HUDEP-2 (cell line): ENCODE results near the gene CENPB.

Source experiments
- DNase-seq, 76 experiments: peaks; one replicate each; lab custom pipeline; 2025; ENCODE audit not compliant: unreplicated experiment in 76 of 76; lab: John Stamatoyannopoulos, UW

The CENPB gene

DNA sequence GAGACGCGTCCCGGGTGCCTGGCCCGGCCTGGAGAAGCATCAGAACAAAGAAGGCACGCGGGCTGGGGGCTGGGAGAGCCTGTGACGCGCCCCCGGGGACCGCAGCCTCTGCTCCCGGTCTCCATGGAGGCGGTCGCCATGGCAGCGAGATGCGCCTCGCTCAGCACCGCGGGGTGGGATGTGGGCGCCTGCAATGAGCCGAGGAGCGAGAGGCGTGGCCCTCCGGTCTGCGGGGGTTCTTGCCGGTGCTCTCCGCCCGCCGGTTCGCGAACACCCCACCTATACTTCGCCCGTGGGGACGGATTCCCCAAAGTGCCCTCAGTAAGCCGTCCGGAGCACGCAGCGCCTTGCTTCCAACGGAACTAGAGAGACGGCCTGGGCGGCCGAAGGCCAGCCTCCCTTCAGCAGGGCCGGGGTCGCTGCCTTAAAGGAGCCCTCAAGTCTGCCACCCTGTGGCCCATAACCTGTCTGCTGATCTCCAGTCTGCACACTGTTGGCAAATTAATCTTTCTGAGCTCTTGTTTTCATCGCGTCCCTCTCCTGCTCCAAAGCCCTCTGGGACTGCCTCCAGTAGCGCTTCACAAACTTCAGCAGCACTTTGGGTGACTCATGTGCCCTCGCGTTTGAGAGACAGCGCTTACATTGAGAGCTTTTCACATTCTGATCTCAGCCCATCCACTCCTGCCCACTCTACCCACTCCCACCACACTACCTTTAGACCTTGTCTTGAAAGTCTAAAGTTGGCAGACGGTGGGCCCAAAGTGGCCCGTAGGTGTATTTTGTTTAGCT is 18.0 kb downstream of the CENPB start:
- DNase-seq: peak in 66 of 76 experiments; percentile 8 to 75 (median 50)

DNA sequence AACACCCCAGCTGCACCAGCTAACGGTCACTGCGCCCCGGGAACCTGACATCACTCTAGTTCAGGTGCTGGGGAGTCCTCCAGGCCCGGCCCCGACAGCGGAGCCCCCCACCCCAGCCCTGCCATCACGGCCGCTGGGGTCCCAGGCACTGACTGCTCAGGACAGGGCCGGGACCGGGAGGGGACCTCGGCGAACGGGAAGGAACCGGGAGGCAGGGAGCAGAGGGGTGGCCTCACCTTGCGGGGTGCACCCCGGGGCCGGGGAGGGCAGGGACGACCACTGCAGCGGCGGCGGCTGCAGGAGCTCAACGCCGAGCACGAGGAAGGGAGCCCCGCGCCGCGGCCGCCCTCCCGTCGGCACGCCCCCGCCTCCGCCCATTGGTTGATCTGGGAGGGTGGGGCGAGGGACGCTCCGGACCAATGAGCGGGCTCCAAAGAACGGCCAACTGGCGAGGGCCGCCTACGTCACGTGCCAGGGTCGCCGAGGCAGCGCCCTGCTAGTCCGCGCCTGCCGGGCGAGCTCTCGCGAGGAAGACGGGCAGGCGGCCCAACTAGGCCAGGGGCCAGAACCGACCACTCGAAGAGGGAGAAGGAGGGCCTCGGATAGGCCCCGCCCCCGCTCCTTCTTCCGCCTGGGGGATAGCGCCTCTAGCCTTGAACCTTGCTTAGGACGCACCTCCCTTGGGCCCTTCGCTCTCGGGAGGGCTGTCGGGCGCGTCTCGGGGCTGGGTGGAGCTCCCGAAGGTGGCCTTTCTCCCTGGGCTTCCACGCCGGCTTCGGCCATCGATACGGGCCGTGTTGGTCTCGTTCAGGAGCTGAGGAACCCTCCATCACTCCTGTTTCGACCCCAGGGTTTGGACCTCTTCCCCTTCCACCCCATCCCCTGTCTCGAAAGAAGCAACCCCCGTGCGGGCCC is 18.9 kb downstream of the CENPB start, which contains the start of gene ADISSP:
Gene ADISSP, minus strand, starts transcription at position 327 of the 915 bp plus-strand sequence. CDS start 7,653 bp downstream, outside the sequence.
- peak; percentile 13 to 100 (median 98) for DNase-seq

DNA sequence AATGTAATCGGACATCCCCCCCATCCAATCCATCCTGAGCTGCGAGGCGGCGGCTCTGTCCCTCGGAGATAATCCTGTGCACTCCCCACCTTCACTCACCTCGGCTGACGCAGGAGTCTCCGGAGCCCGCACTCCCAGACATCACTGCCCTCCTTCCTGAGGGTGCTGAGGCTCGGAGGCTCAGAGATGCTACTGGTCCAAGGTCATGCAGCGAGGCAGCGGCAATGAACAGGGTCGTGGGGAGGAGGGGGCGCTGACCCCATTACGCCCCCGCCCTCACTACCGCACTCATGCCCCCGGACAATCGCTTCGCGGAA is 19.5 kb downstream of the CENPB start:
- peak in 40 of 76 experiments; percentile 16 to 62 (median 34) for DNase-seq

GRCh38 chr20:3766422-3767109 is 20.0 kb downstream of the CENPB start:
- DNase-seq: peak in 2 of 76 experiments; percentile 16 to 19

- no peak for DNase-seq
These were observed 21.2 kb downstream of the CENPB start for GRCh38 chr20:3765171-3765882.

DNA sequence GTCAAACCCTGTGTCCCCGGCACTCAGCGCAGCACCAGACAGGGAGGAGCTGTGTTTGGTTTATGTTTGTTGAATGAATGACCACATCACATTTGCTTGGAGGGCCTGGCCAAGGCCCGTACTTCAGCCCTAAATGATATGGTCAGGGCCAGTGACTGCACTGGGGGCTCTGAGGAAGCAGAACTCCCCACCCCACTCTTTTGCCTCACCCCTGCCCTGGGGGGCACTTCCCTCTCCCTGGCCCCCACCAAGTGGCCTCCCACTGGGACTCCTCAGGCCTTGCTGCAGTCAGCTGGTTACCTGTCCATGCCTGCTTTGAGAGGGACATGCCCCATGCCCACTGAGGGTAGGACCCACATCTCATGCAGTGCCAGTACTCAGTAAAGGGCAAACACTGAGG is 21.9 kb downstream of the CENPB start:
- DNase-seq: no peak

DNA sequence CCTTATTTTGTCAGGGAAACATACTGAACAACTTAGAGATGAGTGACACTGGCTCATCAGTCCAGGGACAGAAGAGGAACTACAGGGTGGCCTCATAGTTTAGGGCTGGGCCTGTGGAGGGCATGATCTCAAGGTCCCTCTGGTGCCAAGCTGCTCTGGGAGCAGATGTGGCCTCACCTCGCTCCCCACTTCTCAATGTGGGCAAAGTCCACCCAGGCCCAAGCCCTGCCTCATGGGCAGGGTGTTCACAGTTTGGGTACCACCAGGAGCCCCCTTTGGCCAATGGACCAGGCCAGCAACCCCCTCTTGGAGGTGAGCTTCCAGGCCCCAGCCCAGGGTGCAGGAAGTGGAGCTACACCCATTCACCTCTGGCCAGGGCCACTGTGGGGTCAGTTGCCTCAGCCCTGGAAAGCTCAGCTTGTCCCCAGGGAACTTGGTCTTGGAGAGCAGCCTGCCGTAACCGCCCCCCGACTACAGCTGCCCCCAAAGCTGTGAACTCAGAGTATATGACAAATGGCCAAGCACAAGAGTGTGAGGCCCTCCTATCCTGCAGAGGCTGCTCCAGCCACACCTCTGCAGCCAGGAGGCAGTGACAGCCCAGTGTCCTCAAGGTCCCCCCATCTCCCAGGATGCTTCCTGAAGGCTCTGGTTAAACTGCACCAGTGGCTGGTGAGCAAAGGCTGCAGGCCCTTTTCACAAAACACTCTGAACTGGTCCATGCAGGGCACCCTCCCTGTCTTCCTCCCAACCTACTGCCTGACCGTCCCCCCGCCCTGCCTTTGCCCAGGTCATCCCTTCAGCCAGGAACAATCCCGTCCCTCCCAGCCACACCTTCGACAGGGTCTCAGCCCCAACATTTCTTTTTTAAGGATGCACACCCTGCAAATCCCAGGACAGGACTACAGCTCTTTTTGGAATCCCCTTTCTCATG is 22.6 kb downstream of the CENPB start:
- no peak for DNase-seq

GRCh38 chr20:3760655-3761348 is 25.7 kb downstream of the CENPB start:
- DNase-seq: no peak

DNA sequence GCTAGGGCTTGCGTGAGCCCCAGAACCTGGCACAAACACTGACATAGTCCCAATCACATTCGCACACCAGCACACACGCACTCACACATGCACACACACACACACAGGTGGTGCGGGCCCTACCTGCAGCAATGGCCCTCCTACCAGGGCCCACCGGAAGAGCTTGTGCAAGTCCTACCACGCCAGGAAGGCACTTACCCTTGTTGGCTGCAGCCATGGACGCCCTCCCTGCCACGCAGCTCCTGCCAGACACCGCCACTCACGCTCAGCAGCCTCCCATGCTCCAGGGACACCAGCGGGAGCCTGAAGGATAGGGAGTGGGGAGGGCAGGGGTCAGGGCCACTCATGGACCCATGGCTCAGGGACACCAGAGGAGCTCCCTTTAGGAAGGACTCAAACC is 26.7 kb downstream of the CENPB start:
- DNase-seq: no peak

- DNase-seq: no peak
These were observed 27.2 kb downstream of the CENPB start for GRCh38 chr20:3759316-3759823.

GRCh38 chr20:3758566-3758965 is 28.0 kb downstream of the CENPB start:
- DNase-seq: no peak

DNA sequence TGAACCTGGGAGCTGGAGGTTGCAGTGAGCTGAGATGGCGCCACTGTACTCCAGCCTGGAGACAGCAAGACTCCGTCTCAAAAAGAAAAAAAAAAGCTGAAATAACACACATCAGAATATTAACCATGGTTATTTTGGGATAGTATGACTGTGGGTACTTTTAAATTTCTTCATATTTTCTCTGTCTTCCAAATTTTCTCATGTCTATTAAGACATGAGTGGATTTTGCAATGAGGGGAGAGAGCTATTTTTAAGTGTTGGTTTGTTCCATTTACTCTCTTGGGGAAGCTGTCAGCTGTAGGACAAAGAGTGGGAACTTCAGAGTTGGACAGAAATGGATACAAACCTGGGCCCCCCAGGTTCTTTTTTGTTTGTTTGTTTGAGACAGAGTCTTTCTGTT is 29.3 kb downstream of the CENPB start:
- no peak for DNase-seq

- no peak for DNase-seq
These were observed 30.6 kb downstream of the CENPB start for GRCh38 chr20:3755814-3756480.

GRCh38 chr20:3755269-3755668 is 31.3 kb downstream of the CENPB start:
- no peak for DNase-seq

GRCh38 chr20:3754276-3754630 is 32.3 kb downstream of the CENPB start:
- DNase-seq: no peak

- DNase-seq: peak in 1 of 76 experiments; percentile 21
These were observed 32.9 kb downstream of the CENPB start for GRCh38 chr20:3753501-3754275.

GRCh38 chr20:3753098-3753497 is 33.4 kb downstream of the CENPB start:
- peak in 60 of 76 experiments; percentile 11 to 69 (median 41) for DNase-seq
